ENCODE measurements around the gene PTPN4.

DNA sequence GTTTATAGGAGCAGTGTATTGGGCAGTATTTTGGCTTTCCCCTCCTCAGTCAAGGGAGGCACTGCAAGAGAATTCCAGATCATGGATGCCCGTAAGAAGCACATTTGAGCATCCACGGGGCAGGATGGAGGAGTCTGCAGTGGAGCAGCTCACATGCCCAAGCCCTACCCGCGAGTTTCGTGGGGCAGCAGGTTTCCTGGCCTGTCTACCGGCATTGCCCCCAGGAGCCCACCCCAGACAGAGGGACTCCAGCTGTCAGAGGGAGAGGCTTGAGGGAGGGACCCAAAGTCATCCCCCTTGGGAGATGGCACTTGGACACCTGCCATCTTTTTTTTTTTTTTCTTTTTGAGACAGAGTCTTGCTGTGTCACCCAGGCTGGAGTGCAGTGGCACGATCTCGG lies 49.4 kb upstream of the PTPN4 start:
- TF ChIP-seq, protein P1, sequence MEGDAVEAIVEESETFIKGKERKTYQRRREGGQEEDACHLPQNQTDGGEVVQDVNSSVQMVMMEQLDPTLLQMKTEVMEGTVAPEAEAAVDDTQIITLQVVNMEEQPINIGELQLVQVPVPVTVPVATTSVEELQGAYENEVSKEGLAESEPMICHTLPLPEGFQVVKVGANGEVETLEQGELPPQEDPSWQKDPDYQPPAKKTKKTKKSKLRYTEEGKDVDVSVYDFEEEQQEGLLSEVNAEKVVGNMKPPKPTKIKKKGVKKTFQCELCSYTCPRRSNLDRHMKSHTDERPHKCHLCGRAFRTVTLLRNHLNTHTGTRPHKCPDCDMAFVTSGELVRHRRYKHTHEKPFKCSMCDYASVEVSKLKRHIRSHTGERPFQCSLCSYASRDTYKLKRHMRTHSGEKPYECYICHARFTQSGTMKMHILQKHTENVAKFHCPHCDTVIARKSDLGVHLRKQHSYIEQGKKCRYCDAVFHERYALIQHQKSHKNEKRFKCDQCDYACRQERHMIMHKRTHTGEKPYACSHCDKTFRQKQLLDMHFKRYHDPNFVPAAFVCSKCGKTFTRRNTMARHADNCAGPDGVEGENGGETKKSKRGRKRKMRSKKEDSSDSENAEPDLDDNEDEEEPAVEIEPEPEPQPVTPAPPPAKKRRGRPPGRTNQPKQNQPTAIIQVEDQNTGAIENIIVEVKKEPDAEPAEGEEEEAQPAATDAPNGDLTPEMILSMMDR (IDR thresholded peaks at IDR 0.05): no peak
- TF ChIP-seq POLR2A (IDR thresholded peaks at IDR 0.05): no peak

Measured in body of pancreas (tissue), 4 donors.